K562 (cell line): ENCODE results near the gene INO80. TPM values are rescaled to one million over a fixed set of nuclear protein-coding genes. Genes with fewer than 3 reads are reported as not detected.

Source experiments
- ATF7 ChIP-seq: fragments of 450-650 bp; IDR thresholded peaks from 2 replicates; pipeline ENCODE4 v1.7.1; 2014; ENCODE audit warnings: mild to moderate bottlenecking, moderate library complexity
- EGR1 ChIP-seq: fragments of 450-650 bp; conservative IDR thresholded peaks from 2 replicates; pipeline ENCODE4 v1.6.1; 2017; ENCODE audit warnings: mild to moderate bottlenecking
- GTF2A2 ChIP-seq: IDR thresholded peaks from 2 replicates; pipeline ENCODE4 v1.6.1; 2016; ENCODE audit warnings: mild to moderate bottlenecking, missing genetic modification characterization, missing compliant biosample characterization
- HINFP ChIP-seq: fragments of 450-650 bp; conservative IDR thresholded peaks from 2 replicates; pipeline ENCODE4 v1.6.1; 2016; ENCODE audit warnings: missing genetic modification characterization, low read depth, mild to moderate bottlenecking, control low read depth, missing compliant biosample characterization
- MCM3 ChIP-seq: fragments of 450-650 bp; IDR thresholded peaks from 2 replicates; pipeline ENCODE4 v1.6.1; 2016
- NCOA6 ChIP-seq: fragments of 450-650 bp; IDR thresholded peaks from 2 replicates; pipeline ENCODE4 v1.6.1; 2017; ENCODE audit warnings: mild to moderate bottlenecking
- NR0B1 ChIP-seq: fragments of 450-650 bp; IDR thresholded peaks from one replicate; pipeline ENCODE4 v1.6.1; 2018; ENCODE audit warnings: mild to moderate bottlenecking, moderate library complexity; ENCODE audit not compliant: partially characterized antibody
- POLR2G ChIP-seq: fragments of 200-400 bp; formaldehyde crosslinking; IDR thresholded peaks from 2 replicates; pipeline ENCODE4 v1.6.1; 2017; ENCODE audit warnings: low read depth, mild to moderate bottlenecking, antibody characterized with exemption, low read length, moderate library complexity
- SMARCE1 ChIP-seq: fragments of 450-650 bp; IDR thresholded peaks from 2 replicates; pipeline ENCODE4 v1.7.1; 2016; ENCODE audit warnings: mild to moderate bottlenecking
- SNIP1 ChIP-seq: fragments of 450-650 bp; IDR thresholded peaks from 2 replicates; pipeline ENCODE4 v1.7.1; 2017; ENCODE audit warnings: low read depth, mild to moderate bottlenecking
- ZBTB40 ChIP-seq, 2 experiments: fragments of 450-650 bp in 1 of 2; sonication (generic) in 1 of 2; formaldehyde crosslinking in 1 of 2; IDR thresholded peaks; 2 replicates each; pipeline versions ENCODE4 v1.7.1 to v1.9.0; 2016 to 2022; ENCODE audit warnings: inconsistent platforms in 1 of 2, mild to moderate bottlenecking in 1 of 2, missing genetic modification reagents in 1 of 2
- ZNF583 ChIP-seq: fragments of 250-450 bp; sonication (Bioruptor Pico); IDR thresholded peaks from 2 replicates; pipeline ENCODE4 v1.4.0; 2020
- ZNF79 ChIP-seq: fragments of 250-450 bp; sonication (Bioruptor Pico); IDR thresholded peaks from 2 replicates; pipeline ENCODE4 v1.4.0; 2020; ENCODE audit warnings: low read depth, mild to moderate bottlenecking, moderate library complexity
- polyA plus RNA-seq, 8 experiments: library from polyadenylated mRNA; depleted of rRNA in 4 of 8; stranded (reverse) in 5 of 8; unstranded in 3 of 8; fragments of >200 nt; fragmentation: Nextera tagmentation in 2 of 8; fragmentation: Illumina TruSeq in 1 of 8; extraction: Ambion mirVana in 2 of 8; extraction: Trizol in 1 of 8; gene quantifications; 2 replicates each; pipeline versions ENCODE4 v1.2.1 to v1.2.3, GENCODE V29; 2011 to 2014; ENCODE audit warnings: inconsistent platforms in 1 of 8, missing spikeins in 1 of 8
- total RNA-seq, 7 experiments: library from RNA; depleted of rRNA in 6 of 7; stranded (reverse); fragments of >200 nt in 6 of 7; fragmentation: Illumina TruSeq in 2 of 7; extraction: Trizol in 2 of 7; gene quantifications; 2 replicates each; pipeline versions ENCODE4 v1.2.1 to v1.2.3, GENCODE V29; 2011 to 2021; ENCODE audit warnings: low replicate concordance in 1 of 7
- TF ChIP-seq, protein P1 (sequence below): fragments of 200-800 bp; sonication (Bioruptor generic); IDR thresholded peaks from 2 replicates; pipeline ENCODE4 v1.6.1; 2017; ENCODE audit warnings: missing genetic modification characterization, missing compliant biosample characterization

Gene INO80
- total and polyA plus RNA-seq, 9 of the 15 experiments (the other 6 are each of a cell fraction or from before 2014, with no cell fraction given): 1.1 to 25.7 (median 19.9) TPM

GRCh38 chr15:40941528-40942336 is 174.3 kb downstream of the INO80 start (continued):
- TF ChIP-seq ZNF79 (no peak), ATF7 (0 out of 2 replicates have a peak, but pooled peaks have one; percentile 14), EGR1 (no peak), NCOA6 (peak; percentile 81), MCM3 (no peak), GTF2A2 (no peak), POLR2G (peak; percentile 93), SNIP1 (no peak), HINFP (no peak), ZNF583 (CRISPR knock-in tag) (no peak), NR0B1 (no peak), SMARCE1 (no peak), ZBTB40 (IDR thresholded peaks at IDR 0.05) (no peak), ZBTB40 (CRISPR knock-in tag; IDR thresholded peaks at IDR 0.05) (no peak)
- TF ChIP-seq, protein P1, sequence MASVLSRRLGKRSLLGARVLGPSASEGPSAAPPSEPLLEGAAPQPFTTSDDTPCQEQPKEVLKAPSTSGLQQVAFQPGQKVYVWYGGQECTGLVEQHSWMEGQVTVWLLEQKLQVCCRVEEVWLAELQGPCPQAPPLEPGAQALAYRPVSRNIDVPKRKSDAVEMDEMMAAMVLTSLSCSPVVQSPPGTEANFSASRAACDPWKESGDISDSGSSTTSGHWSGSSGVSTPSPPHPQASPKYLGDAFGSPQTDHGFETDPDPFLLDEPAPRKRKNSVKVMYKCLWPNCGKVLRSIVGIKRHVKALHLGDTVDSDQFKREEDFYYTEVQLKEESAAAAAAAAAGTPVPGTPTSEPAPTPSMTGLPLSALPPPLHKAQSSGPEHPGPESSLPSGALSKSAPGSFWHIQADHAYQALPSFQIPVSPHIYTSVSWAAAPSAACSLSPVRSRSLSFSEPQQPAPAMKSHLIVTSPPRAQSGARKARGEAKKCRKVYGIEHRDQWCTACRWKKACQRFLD (CRISPR knock-in tag): no peak; the same call in 1 of the 2 replicates
